GM21515 (cell line): Measurements from ENCODE around the gene MEP1A.
"Not testable (repeated sequence)": the region's sequence is repeated elsewhere in the genome, so short reads cannot be mapped to it uniquely, and the experiment has no call there.

Experiments used
- ATAC-seq: cut with Tn5 transposase; IDR thresholded peaks from one replicate; pipeline ENCODE4 v1.9.1; 2021; ENCODE audit not compliant: unreplicated experiment

The MEP1A gene

GRCh38 chr6:46774736-46775135 is 18.5 kb upstream of the MEP1A start:
- not testable (repeated sequence) for ATAC-seq

- ATAC-seq: no peak
These were observed 17.0 kb upstream of the MEP1A start for GRCh38 chr6:46776070-46776712.

- ATAC-seq: no peak
These were observed 15.5 kb upstream of the MEP1A start for GRCh38 chr6:46777476-46778346.

GRCh38 chr6:46781478-46782378 is 11.5 kb upstream of the MEP1A start:
- no peak for ATAC-seq

GRCh38 chr6:46784535-46784934 is 8.7 kb upstream of the MEP1A start:
- ATAC-seq: no peak

GRCh38 chr6:46787871-46788540 is 5.2 kb upstream of the MEP1A start:
- ATAC-seq: no peak

- ATAC-seq: no peak
These were observed 4.4 kb upstream of the MEP1A start for GRCh38 chr6:46788791-46789190.

- no peak for ATAC-seq
These were observed 3.5 kb upstream of the MEP1A start for GRCh38 chr6:46789434-46790354.

- no peak for ATAC-seq
These were observed 2.8 kb upstream of the MEP1A start for GRCh38 chr6:46790355-46790874.

GRCh38 chr6:46792635-46793034 is 554 bp upstream of the MEP1A start:
- no peak for ATAC-seq

- ATAC-seq: no peak
These were observed 879 bp downstream of the MEP1A start for GRCh38 chr6:46794068-46794467.

- no peak for ATAC-seq
These were observed 2.6 kb downstream of the MEP1A start for GRCh38 chr6:46795816-46796215.

- ATAC-seq: no peak
These were observed 3.8 kb downstream of the MEP1A start for GRCh38 chr6:46796848-46797580.

- ATAC-seq: no peak
These were observed 6.5 kb downstream of the MEP1A start for GRCh38 chr6:46799657-46800056.

- no peak for ATAC-seq
These were observed 15.6 kb downstream of the MEP1A start for GRCh38 chr6:46808806-46809205.

GRCh38 chr6:46815130-46815529 is 21.9 kb downstream of the MEP1A start:
- no peak for ATAC-seq

GRCh38 chr6:46816626-46817025 is 23.4 kb downstream of the MEP1A start:
- no peak for ATAC-seq

GRCh38 chr6:46819561-46819960 is 26.4 kb downstream of the MEP1A start:
- ATAC-seq: no peak

GRCh38 chr6:46821458-46821881 is 28.3 kb downstream of the MEP1A start:
- ATAC-seq: no peak
